Activated naive CD8-positive, alpha-beta T cell treated with anti-CD3 and anti-CD28 coated beads, Interleukin-2, amount 10 ng/mL, durations not matched to agents 7 days and 5 days (primary cell): ENCODE measurements around the gene FNDC10. TPM values are rescaled to one million over a fixed set of nuclear protein-coding genes. Genes with fewer than 3 reads are reported as not detected.

Source experiments
- total RNA-seq, 2 experiments: library from RNA; stranded (reverse); gene quantifications; one replicate each; pipeline ENCODE4 v1.2.3, GENCODE V29; 2021

Gene FNDC10
- total RNA-seq, 2 experiments from 2014 or later, result 4.4 to 4.6 TPM

Other genes starting within 250 kb of the FNDC10 start
- gene MXRA8, start 241.6 kb downstream of the FNDC10 start, total RNA-seq, result 1 to 10 TPM in 1 of 2 experiments, under 1 TPM in 1; 0.51 to 1.2 TPM
- 10 to 100 TPM; 87.3 to 97.1 TPM for gene AURKAIP1, start 224.9 kb downstream of the FNDC10 start, total RNA-seq
- gene CCNL2, start 200.8 kb downstream of the FNDC10 start, total RNA-seq, result 100 to 1,000 TPM; 201 to 211 TPM
- gene MRPL20, start 192.8 kb downstream of the FNDC10 start, total RNA-seq, result 100 to 1,000 TPM in 1 of 2 experiments, 10 to 100 TPM in 1; 98.6 to 101 TPM
- not detected for gene ANKRD65, start 178.9 kb downstream of the FNDC10 start, total RNA-seq
- gene VWA1, start 164.4 kb downstream of the FNDC10 start, total RNA-seq, result under 1 TPM; 0.36 to 0.85 TPM
- 1 to 10 TPM; 1.0 to 1.7 TPM for gene ATAD3C, start 150.4 kb downstream of the FNDC10 start, total RNA-seq
- gene ATAD3B, start 128.4 kb downstream of the FNDC10 start, total RNA-seq, result 10 to 100 TPM; 35.2 to 37.9 TPM
- 10 to 100 TPM; 32.6 to 33.6 TPM for gene ATAD3A, start 88.0 kb downstream of the FNDC10 start, total RNA-seq
- gene TMEM240, start 59.5 kb downstream of the FNDC10 start, total RNA-seq, result 1 to 10 TPM; 1.2 to 1.9 TPM
- 100 to 1,000 TPM; 118 TPM for gene SSU72, start 25.3 kb downstream of the FNDC10 start, total RNA-seq
- gene MIB2, start 15.4 kb upstream of the FNDC10 start, total RNA-seq, result 10 to 100 TPM; 72.6 to 75.2 TPM
- gene MMP23B, start 32.0 kb upstream of the FNDC10 start, total RNA-seq, result 1 to 10 TPM; 5.2 to 6.7 TPM
- 10 to 100 TPM; 40.8 to 42.3 TPM for gene CDK11B, start 58.9 kb upstream of the FNDC10 start, total RNA-seq
- 10 to 100 TPM; 75.3 to 77.0 TPM for gene SLC35E2B, start 92.7 kb upstream of the FNDC10 start, total RNA-seq
- 100 to 1,000 TPM; 104 to 106 TPM for gene CDK11A, start 124.2 kb upstream of the FNDC10 start, total RNA-seq
- 10 to 100 TPM; 69.7 to 74.3 TPM for gene NADK, start 178.3 kb upstream of the FNDC10 start, total RNA-seq